Dermis microvascular lymphatic vessel endothelial cell (primary cell): ENCODE measurements around the gene PTDSS2. TPM values are rescaled to one million over a fixed set of nuclear protein-coding genes. Genes with fewer than 3 reads are reported as not detected.

Experiments
- DNase-seq, 2 donors: peaks; one replicate each; pipeline versions ENCODE4 v3.0.0 to v3.0.0-alpha.2; 2010; ENCODE audit warnings: low read depth in 2 of 2
- total RNA-seq: library from RNA; depleted of rRNA; stranded (reverse); fragments of >200 nt; gene quantifications from 2 replicates; pipeline ENCODE4 v1.2.1, GENCODE V29; 2014

The PTDSS2 gene
- total RNA-seq, 1 donor from 2014 or later = 19.4 TPM

DNA sequence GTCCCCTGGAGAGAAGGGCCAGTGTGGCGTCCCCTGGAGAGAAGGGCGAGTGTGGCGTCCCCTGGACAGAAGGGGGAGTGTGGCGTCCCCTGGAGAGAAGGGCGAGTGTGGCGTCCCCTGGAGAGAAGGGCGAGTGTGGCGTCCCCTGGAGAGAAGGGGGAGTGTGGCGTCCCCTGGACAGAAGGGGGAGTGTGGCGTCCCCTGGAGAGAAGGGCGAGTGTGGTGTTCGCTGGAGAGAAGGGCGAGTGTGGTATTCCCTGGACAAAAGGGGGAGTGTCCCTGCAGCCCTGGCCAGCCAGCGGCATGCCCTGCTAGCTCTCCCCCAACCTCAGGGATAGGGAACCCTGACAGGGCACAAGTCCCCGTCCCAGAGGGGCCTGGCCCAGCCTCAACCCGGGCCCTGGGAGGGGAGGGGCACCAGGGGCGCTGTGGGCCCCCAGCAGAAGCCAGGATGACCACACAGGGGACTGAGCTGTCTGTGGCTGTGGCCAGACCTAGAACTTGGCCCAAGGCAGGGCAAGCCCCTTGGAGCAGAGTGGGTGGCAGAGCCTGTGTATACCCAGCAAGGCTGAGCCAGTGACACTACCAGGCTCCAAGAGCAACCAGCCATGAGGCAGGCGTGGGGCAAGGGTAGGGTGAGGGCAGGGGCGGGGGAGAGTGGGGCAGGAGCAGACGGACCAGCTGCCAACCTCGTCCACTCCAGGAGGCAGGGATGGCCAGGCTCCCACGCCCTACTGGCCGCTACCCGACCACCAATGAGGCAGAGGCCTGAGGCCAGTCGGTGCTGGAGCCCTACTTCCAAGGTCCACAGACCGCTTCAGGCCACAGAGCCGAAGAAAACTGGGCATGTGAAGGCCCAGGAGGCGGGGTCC is 81.1 kb downstream of the PTDSS2 start:
- no peak for DNase-seq

DNA sequence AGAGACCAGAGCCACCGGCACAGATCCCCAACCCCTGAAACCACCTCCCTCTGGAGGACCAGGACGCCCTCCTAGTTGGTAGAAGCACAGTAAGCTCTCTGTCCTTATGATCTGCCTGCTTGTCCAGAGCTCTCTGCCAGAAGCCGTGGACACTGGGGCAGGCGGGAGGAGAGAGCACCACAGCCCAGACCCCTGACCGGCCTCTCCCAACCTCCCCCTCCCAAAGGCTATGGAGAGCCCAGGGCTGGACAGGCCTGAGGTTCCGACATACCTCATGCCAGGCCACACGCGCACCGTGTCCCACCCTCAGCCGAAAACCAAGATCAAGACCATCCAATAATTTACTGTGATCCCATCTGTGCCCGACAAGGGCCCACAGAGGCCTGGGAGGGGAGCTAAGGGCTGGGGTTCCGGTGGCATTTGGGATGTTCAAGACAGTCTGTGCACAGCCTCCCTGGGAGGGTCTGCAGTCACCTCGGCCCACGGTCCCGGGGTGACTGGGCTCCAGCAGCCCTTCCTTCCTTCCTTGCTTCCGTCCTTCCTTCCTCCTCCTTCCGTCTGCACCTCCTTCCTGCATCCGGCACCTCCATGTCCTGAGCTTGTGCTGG is 81.9 kb downstream of the PTDSS2 start:
- DNase-seq = no peak

DNA sequence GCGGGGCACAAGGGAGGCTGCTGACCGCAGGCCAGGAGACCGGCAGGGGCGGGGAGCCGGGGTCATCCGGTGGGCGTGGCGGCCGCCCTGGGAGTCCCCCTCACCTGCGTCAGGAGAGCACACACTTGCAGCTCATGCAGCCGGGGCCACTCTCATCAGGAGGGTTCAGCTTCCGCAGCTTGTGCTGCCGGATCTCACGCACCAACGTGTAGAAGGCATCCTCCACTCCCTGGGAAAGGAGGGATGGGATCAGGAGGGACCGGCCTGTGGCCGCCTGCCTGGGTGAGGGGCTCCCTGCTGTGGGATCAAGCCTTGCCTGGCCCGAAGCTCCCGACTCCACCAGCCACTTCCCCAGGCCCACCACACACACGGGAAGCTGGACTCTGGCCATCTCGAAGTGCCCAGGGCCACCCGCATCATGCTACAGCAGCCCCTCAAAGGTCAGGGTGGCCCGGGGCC is 82.5 kb downstream of the PTDSS2 start:
- DNase-seq = no peak

DNA sequence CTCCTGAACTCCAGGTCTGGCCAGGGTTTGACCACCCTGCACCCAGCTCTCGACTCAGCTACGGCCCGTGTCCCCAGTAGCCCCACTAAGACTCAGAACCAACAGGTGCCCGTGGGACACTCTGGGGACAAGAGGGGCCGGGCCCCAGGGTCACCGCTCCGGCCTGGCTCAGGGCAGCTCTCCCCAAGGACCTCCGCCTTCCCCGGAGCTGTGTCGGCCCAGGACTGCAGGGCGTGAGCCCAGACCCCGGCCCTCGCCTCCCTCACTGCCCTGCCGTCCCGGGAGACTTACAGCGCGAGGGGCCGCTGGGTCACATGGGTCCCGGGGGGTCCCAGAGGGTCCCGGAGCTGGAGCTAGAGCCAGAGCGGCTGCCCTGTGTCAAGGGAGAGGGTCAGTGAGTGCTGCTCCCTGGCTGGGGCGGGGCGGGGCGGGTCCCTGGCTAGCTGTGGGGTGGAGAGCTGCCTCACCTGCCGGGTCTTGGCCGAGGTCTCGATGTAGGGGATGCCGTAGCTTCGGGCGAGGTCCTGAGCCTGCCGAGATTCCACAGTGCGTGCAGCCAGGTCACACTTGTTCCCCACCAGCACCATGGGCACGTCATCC is 83.0 kb downstream of the PTDSS2 start:
- DNase-seq = no peak

DNA sequence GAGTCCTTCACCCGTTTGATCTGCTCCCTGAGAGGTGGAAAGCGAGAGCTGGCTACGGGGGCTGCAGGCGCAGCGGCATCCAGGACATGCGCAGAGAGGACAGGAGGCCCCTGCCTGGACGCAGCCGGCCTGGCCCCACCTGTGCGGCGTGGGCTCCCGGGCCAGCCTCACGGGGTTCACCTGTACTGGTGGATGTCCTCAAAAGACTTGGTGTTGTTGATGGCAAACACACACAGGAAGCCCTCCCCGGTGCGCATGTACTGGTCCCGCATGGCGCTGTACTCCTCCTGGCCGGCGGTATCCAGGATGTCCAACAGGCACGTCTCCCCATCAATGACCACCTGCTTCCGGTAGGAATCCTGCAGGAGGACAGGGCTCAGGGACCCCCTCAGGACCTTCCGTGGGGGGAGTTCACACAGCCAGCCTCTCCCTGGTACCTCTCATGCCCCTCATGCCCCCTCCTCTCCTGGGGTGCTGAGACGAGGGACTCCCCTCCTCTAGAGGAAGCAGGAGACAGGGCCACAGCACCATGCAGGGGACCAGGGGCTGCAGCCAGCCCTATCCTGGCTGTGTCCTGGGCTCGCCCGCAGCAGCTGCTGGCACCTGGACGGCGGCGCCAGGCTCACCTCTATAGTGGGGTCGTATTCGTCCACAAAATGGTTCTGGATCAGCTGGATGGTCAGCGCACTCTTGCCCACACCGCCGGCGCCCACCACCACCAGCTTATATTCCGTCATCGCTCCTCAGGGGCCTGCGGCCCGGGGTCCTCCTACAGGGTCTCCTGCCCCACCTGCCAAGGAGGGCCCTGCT is 83.7 kb downstream of the PTDSS2 start:
- DNase-seq = no peak

DNA sequence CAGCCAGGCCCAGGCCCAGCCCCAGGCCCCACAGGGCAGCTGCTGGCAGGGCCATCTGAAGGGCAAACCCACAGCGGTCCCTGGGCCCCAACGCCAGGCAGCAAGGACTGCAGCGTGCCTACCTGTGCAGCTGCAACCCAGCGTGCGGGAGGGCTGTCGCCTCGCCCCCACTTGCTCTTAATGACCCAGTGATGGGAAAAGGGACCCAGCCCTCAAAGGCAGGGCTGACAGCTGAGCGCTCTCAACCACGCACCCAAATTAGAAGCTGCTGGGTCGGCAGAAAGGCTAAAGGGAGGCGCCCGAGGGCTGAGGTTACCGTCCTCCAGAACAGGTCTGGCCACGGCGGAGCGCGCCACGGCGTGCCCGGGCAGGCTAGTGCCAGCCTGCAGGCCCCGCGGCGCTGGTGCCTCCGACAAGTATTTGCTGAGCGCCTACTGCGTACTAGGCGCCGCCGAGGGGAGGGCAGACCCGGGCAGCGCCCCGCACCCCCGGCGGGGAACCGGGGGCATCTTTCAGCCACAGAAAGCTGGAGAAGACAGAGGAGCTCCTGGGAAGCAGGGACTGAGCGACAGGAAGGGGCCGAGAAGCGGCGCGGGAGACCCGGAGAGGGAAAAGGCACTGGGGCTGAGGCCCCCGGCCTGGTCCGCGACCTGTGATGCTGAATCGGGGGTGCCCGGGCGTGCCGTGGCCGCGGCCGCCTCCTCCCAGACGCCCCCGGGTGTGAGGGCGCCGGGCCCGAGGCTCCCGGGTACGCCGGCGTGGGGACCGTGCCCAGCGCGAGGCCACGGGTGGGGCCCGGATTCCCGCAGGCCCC is 84.5 kb downstream of the PTDSS2 start:
- peak in 1 of 2 donors; percentile 45 for DNase-seq

DNA sequence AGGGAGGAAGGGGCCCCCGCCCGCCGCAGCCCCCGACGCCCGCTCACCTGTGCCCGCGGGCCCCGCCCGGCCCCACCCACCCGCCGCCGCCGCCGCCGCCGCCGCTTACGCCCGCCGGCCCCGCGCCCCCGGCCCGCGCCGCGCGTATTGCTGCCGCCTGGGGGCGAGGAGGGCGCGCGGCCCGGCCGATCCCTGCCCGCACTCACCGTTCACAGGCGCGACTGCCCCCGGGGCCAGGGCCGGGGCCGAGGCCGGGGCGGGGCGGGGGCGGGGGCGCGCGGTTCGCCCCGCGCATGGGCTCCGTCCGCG is 85.1 kb downstream of the PTDSS2 start:
- DNase-seq = no peak

DNA sequence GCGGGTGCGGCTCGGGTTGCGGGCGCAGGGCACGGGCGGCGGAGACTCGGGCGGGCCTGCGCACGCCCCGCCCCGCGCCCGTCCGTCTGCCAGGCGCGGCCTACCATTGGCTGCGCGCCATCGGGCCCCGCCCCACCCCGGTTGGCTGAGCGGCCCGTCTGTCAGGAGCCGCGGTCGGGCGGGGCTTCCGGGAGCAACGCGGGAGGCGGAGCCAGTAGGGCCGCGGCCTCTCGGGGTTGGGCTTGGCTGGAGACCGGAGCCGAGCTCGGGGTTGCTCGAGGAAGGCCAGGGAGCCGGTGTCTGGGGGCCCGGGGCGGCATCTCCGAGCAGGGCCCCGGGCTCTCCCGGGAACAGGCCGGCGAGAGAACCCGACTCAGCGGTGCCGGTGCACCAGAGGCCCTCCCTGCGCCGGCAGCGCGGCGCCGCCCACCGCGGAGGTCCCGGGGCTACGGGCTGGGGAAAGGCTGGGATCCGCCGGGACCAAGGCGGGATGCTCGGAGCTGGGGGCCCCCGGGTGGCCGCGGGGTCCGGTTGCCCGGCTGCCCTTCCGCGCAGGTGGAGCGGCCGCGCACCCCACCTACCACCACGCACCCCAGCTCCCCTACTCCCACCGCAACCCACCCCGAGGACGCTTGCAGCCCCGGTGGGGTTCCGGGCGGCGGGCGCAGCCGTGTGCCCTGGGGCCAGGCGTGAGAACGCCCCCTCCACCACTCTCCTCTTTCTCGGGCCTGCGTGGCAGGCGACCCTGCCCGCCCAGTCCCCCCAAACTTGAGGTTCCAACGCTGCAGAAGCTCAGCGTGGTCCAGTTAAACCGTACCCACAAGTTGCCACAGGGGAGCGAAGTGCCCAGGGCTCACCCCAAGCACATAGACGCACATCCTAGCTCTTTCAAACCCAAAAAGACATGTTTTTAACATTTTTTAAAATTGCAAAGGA is 85.7 kb downstream of the PTDSS2 start, which contains the start of gene HRAS:
Gene HRAS (minus strand): TSS at position 58 of the 936 bp plus-strand sequence.
- DNase-seq = peak; percentile 77 to 96

DNA sequence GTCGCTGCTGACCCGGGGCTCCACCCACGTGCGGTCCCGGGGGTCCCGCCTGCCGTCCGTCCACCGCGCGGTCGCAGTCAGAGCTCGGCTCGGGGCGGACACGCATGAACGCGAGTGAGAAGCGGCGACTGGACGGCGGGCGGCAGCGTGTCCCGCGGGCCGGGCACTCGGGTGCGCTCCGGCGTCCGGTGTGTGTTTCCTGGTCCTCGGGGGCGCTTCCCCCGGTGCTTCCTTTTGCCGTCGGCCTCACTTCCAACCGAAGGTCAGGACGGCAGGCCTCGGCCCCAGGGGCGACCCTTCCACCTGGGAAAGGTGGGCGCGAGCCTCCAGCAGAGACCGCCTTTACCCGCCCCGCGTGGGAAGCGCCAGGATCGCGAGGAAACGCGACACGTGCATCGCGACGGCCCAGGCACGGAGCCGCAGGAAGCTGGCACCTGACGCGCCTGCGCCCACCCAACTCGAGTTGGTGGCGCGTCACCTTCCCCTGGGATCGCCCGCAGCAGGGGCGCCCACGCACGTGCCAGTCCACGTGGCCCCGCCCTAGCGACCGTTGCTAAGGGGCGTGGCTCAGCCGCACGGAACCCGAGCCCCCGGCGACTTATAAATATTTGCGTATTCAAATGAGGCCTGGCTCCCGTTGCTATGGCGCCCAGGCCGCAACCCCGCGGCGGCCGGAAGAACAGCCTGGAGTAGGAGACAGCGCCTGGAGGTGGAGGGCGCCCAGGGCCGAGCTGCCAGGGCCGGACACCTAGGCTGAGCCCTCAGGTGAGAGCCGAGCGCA is 87.0 kb downstream of the PTDSS2 start, which contains the start of gene LRRC56:
Gene LRRC56 (plus strand): TSS at position 687 of the 781 bp plus-strand sequence. CDS start 3,158 bp downstream, outside the sequence.
- peak; percentile 35 to 66 for DNase-seq

DNA sequence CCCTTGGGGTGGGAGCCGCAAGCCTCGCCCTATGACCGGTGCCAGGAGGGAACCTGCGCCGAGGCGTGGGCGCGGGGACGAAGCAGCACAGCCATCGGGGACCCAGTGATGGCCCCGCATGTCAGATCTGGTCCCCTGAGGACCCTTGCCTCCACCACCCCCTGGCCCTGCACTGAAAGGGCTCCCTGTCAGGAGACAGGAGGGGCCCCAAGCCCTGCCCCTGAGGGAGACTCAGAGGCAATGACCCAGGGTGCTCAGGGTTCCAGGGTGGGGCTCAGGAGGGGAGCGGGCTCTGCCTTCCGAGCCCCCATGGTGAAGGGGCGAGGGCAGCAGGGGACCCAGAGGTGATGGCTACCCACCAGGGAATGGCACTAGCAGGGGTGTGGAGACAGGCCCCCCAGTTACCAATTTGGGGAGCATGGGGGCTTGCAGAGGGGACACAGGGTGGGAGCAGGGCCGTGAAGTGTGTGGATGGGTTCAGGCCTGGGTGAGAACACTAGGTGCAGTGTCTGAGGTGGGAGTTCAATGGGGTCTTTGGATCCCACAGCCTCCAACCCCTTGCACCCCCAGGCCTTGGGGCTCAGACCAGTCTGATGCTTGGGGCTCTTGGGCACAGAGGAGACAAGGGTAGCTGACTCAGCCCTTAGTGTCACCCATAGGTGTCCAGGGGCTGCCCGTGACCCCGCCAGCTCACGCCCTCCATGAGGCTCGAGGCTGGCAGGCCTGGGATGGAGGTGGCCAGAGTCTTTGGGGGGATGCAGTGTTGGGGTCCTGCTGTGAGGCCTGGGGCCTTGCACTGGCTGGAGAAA is 87.7 kb downstream of the PTDSS2 start:
- DNase-seq = no peak

DNA sequence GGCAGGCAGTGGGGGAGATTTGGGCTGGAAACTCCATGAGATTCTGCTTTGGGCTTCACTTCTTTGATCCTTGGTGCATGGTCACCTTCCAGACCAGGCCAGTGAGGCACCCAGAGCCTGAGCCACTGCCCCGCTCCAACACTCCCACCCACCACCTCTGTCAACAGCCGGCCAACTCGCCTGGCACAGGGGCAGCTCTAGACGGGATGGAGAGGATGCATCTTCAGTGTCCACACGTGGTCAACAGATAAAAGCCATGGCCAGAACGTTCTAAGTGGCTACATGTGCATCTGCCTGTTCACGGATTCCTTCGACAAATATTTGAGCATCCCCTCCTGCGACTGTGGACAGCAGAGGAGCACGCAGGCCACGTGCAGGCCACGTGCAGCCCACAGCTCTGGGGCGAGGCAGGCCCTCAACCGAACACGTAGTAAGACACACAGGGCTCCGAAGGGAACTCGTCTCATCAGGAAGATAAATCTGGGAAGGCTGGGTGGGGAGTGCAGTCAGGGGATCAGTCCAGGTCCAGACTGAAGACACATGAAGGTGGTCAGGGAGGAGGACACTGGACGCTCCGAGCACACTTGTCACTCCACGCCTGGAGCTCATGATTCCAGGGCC is 88.5 kb downstream of the PTDSS2 start:
- no peak for DNase-seq

DNA sequence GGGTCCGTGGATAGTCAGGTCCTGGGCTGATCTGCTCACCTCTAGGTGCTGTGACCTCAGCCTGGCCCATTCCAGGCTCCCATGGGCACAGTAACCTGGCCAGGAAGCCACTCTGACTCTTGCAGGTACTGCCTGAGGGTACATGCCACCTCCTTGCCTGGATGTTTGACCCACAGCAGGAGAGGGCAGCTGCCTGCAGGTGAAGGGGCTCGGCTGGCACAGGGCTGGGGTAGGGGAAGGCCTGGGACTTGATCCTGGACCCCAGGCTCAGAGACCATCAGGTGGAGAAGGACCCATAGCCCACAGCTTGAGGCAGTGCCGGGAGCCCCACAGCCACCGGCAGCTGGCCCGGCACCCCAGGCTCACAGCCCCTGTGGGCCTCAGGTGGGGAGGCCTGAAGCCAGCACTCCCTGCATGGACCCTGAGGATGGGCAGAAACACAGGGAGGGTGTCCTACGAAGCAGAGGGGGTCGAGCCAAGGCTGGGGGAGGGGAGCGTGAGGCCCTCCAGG is 89.9 kb downstream of the PTDSS2 start:
- no peak for DNase-seq

Other genes with a start within 250 kb of the PTDSS2 start
- 7.4 and 14.3 TPM in 2 replicates for gene BET1L, start 242.9 kb upstream of the PTDSS2 start, total RNA-seq
- gene RIC8A, start 242.6 kb upstream of the PTDSS2 start, total RNA-seq = 119 and 126 TPM in 2 replicates
- gene SIRT3, start 213.9 kb upstream of the PTDSS2 start, total RNA-seq = 5.8 and 9.6 TPM in 2 replicates
- gene PSMD13, start 213.3 kb upstream of the PTDSS2 start, total RNA-seq = 142 and 190 TPM in 2 replicates
- gene NLRP6, start 171.9 kb upstream of the PTDSS2 start, total RNA-seq = not detected in 2 replicates
- gene PGGHG, start 161.2 kb upstream of the PTDSS2 start, total RNA-seq = 6.7 and 13.9 TPM in 2 replicates
- gene IFITM5, start 150.8 kb upstream of the PTDSS2 start, total RNA-seq = not detected in 2 replicates
- gene IFITM2, start 142.5 kb upstream of the PTDSS2 start, total RNA-seq = 23.1 and 91.9 TPM in 2 replicates
- gene IFITM1, start 136.2 kb upstream of the PTDSS2 start, total RNA-seq = 1.0 and 1.1 TPM in 2 replicates
- gene IFITM3, start 129.4 kb upstream of the PTDSS2 start, total RNA-seq = 30.9 and 86.0 TPM in 2 replicates
- gene B4GALNT4, start 80.8 kb upstream of the PTDSS2 start, total RNA-seq = 0.51 and 0.89 TPM in 2 replicates
- gene PKP3, start 56.1 kb upstream of the PTDSS2 start, total RNA-seq = 0.38 and 0.39 TPM in 2 replicates
- 33.6 and 44.0 TPM in 2 replicates for gene SIGIRR, start 35.3 kb upstream of the PTDSS2 start, total RNA-seq
- 1.4 and 2.7 TPM in 2 replicates for gene ANO9, start 8.3 kb upstream of the PTDSS2 start, total RNA-seq
- gene RNH1, start 57.0 kb downstream of the PTDSS2 start, total RNA-seq = 210 and 302 TPM in 2 replicates
- gene HRAS, start 85.3 kb downstream of the PTDSS2 start, total RNA-seq = 43.7 and 50.6 TPM in 2 replicates
- gene LRRC56, start 87.2 kb downstream of the PTDSS2 start, total RNA-seq = 0.26 and 0.51 TPM in 2 replicates
- gene LMNTD2, start 110.5 kb downstream of the PTDSS2 start, total RNA-seq = 0.90 and 2.0 TPM in 2 replicates
- gene RASSF7, start 110.7 kb downstream of the PTDSS2 start, total RNA-seq = 13.9 and 17.4 TPM in 2 replicates
- 16.8 and 23.8 TPM in 2 replicates for gene PHRF1, start 126.2 kb downstream of the PTDSS2 start, total RNA-seq
- gene IRF7, start 165.7 kb downstream of the PTDSS2 start, total RNA-seq = 6.7 and 16.2 TPM in 2 replicates
- gene CDHR5, start 174.7 kb downstream of the PTDSS2 start, total RNA-seq = not detected in 2 replicates
- gene SCT, start 176.9 kb downstream of the PTDSS2 start, total RNA-seq = not detected in 2 replicates
- gene DRD4, start 187.0 kb downstream of the PTDSS2 start, total RNA-seq = under 0.01 TPM in 1 of 2 replicates, not detected in the other
- gene DEAF1, start 244.9 kb downstream of the PTDSS2 start, total RNA-seq = 30.9 and 37.6 TPM in 2 replicates
- gene TMEM80, start 245.5 kb downstream of the PTDSS2 start, total RNA-seq = 7.6 and 15.3 TPM in 2 replicates